HG02623 (cell line): ENCODE measurements around the gene CHORDC1.
"Not testable (repeated sequence)": the region's sequence is repeated elsewhere in the genome, so short reads cannot be mapped to it uniquely, and the experiment has no call there.

Experiments used
- ATAC-seq: cut with Tn5 transposase; IDR thresholded peaks from one replicate; pipeline ENCODE4 v1.9.1; 2021; ENCODE audit warnings: moderate library complexity; ENCODE audit not compliant: unreplicated experiment

CHORDC1 gene

DNA sequence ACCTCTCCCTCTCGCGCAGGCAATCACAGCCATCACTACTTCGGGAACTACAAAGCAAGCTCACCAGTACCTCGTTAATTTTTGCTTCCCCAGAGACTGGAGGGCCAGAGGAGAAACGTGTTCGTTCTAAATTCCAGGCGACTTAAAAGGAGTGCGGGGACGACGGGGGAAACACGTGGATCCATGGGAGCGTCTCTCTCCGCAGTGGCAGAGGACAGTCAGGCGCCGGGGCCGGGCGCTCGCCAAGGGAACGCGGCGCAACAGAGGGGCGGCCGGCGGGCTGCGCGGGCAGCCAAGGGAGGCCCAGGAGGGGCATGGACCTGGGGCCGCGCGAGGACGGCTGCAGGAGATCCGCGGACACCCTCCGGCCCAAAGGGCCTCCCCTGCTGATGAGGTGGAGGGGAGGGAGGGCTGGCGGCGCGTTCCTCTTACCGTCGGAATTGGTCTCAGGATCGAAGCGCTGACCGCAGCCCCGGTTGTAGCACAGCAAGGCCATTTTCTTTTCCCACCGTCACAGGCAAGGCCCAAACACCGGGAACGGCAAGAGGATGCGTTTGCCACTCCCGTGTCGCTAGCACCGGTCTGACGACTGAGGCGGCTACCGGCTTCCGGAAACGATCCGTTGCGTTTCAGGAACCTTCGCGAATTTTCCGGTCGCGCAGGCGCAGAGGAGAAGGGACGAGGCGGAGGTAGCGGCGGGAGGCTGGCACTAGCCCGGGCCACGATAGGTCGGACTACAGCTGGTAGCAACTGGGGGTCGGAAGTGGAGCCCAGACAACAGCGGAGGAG is at the start of gene CHORDC1:
CHORDC1 (minus strand) TSS at position 591 of the 789 bp plus-strand sequence; CDS start at position 496, 95 bp downstream.
- ATAC-seq = peak; percentile 92

DNA sequence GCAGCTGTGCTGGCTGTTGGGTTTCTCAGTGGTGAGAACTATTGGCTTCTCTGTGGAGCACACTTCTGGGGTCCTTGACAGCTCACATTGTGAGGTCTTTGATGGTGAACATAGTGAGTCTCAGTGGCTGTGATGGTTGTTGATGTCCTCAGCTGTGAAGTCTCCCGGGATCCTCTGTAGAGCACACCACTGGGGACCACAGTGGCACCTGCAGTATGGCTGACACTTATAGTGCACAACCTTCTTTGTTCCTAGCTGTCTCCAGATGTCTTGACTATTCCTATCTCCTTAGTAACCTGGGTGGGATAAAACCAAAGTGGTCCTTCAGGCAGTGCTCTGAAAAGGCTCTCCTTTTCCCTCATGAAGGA is 34.3 kb upstream of the CHORDC1 start:
- ATAC-seq = no peak

DNA sequence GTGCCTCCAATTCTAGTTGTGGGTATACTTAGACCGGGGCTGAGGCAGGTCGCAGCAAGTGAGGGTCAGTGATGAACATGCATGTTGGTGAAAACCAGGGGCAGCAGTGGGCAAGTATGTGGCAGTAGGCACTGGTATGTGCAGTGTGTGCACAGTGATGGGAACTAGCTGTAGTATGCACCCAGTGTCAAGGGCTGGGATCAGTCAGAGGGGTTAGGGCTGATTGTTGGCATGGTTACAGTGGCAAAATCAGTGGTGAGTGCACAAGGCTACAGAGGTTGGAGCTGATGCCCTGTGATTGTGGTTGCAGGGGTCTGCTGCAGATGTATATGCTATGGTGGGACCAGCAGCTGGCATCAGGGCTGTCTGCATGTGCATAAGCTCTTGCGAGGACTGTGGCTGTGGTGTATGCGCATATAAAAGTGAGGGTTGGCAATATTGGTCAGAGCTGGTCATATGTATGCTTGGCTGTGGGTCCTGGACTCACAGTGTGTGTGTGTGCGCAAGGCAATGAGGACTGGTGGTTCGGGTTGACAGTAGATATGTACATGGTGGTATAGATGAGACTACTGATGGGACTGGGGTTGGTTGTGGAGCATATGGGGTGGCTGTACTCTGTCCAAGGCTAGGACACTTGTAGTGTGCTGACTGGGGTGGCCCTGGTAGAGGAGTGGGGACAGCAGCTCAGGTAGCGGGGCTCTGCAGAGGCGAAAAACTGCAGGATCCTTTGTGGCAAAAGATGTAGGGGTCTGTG is 33.7 kb upstream of the CHORDC1 start:
- ATAC-seq = no peak

DNA sequence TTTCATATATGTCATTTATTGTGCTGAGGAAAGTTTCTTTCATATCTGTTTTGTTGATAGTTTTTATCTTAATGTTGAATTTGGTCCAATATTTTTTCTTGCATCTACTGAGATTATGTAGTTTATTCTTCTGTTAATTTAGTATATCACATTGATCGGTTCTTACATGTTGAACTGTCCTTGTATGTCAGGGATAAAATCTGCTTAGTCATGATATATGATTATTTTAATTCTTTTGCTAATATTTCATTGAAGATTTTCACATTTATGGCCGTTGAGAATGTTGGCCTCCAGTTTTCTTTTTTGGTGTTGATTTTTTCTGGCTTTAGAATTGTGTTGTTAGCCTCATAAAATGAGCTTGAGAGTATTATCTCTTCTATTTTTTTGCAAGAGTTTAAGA is 31.2 kb upstream of the CHORDC1 start:
- ATAC-seq = no peak

DNA sequence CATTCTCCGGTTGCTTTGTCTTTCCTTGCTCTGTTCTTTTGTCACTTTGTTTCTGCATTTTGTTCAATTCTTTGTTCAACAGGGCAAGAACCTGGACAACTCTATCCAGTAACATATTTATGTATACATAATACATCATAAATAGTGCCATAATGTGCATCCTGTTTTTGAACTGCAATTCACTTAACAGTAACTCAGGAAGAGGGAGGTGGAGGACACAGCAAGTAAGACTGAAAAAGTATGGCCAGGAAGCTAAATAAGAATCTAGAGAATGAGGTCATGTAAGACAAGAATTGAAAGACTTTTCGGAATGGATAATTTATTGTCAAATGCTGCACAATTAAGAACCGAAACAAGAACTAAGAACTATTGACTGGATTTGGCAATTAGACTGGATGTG is 29.2 kb upstream of the CHORDC1 start:
- ATAC-seq = no peak

DNA sequence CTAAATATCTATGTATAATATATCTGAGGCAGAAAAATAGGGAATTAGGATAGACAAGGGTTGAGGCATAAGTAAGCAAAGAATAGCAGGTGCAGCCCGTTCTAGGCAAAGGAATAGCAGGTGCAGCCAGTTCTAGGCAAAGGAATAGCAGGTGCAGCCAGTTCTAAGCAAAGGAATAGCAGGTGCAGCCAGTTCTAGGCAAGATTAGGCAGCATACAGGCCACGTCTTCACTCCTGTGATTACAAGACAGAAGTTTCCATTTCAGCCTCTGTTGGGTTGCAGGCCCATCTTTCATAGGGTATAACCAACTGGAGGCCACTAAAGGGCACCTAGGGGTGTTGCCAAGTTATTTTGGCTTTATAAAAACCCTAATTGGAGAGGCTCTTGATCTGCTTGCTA is 28.8 kb upstream of the CHORDC1 start:
- no peak for ATAC-seq

DNA sequence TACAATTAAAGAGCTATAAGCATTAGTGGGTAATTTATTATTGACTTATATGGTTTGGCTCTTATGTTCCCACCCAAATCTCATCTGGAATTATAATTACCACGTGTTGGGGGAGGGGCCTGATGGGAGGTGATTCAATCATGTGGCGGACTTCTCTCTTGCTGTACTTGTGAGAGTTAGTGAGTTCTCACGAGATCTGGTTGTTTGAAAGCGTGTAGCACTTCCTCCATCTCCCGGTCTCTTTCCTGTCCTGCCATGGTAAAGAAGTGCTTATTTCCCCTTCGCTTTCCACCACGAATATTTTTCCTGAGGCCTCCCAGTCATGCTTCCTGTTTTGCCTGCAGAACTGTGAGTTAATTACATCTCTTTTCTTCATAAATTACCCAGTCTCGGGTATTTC is 28.1 kb upstream of the CHORDC1 start:
- ATAC-seq = peak; percentile 40

DNA sequence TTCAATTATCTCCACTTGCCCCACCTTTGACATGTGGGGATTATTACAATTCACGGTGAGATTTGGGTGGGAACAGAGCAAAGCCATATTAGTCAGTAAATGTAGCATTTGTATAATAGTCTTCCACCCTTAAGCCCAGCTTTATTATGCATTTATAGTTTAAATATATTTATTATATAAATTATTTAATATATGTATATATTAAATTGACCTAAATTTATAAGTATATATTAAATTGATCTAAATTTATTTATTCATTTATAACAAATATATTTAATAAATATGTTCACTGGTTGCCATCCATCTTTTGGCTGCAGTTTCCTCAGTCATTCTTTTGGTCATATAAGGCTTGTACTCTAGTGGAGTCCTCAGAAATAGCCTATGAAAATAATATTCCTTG is 23.6 kb upstream of the CHORDC1 start:
- no peak for ATAC-seq

DNA sequence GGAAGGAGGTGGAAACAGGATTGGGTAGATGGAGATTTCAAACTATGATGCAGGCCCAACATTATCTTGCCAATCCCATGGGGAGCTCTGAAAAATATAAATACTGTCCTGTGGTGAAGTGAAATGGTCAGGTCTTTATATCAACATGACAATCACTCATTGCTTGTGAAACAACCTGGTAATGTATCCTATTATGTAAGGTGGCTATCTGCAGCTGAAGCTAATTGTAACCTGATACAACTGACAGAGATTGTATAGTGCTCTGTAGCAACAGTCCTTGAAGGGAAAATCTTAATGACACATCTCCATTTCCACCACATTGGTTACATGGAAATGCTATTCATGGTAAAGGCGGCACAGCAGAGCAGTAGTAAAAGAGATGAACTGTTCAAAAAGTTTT is 20.7 kb upstream of the CHORDC1 start:
- no peak for ATAC-seq

DNA sequence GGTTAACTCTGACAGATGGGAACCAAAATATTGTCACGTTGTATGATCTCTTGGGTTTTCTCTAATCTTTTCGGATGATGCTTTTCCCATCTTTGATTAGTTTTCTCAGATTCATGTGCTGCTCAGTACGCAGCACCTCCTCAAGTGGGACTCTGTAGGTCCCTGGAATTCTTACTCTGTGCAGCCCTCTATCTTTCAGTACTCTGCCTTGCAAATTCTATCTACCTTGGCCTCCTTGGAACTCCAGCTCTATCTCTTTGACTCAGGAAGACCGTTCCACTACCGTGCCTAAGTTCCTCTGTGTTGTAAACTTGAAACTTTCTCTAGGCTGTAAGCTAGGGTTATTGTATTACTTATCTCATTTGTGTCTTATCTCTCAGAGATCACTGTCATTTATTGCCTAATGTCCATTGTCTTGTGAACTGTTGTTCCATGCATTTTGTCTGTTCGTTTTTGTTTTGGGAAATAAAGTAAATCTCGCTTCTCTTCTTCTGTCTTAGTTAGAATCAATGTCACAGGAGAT is 20.1 kb upstream of the CHORDC1 start:
- no peak for ATAC-seq

DNA sequence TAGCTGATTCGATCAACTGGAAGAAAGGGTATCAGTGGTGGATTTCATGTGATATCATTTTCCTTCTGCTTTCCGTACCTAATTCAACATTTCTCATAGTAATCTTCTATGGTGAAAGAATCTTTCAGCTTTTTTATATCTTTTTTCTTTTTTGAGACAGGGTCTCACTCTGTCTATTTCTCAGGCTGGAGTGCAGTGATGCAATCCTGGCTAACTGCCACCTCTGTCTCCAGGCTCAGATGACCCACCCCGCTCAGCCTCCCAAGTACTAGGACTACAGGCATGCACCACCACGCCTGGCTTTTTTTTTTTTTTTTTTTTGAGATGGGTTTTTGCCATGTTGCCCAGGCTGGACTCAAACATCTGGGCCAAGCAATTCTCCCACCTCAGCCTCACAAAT is 18.6 kb upstream of the CHORDC1 start:
- no peak for ATAC-seq

DNA sequence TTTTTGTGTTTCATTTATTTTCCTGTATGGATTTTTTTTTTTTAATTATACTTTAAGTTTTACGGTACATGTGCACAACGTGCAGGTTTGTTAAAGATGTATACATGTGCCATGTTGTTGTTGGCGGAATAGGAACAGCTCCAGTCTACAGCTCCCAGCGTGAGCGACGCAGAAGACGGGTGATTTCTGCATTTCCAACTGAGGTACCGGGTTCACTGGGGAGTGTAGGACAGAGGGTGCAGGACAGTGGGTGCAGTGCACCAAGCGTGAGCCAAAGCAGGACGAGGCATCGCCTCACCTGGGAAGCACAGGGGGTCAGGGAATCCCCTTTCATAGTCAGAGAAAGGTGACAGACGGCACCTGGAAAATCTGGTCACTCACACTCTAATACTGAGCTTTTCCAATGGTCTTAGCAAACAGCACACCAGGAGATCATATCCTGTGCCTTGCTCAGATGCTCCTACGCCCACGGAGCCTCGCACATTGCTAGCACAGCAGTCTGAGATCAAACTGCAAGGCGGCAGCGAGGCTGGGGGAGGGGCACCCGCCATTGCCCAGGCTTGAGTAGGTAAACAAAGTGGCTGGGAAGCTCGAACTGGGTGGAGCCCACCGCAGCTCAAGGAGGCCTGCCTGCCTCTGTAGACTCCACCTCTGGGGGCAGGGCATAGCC is 17.3 kb upstream of the CHORDC1 start:
- not testable (repeated sequence) for ATAC-seq

DNA sequence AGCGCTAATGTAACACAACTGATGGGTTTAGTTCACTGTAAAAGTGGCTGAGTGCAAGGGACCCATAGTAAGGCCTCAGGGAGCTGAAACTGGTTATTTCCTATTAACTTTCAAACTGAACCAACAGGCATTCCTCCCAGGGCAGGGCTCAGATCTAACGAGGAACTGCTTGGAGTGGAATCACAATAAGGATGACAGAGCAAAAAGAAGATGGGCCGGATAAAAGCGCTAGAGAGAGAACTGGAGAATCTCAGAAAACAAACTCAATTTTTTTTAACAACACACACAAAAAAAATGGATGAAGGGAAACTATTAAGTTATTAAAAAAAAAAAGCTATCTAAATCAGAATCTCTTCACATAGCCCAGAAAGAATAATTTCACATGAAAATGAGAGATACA is 14.2 kb upstream of the CHORDC1 start:
- ATAC-seq = no peak

DNA sequence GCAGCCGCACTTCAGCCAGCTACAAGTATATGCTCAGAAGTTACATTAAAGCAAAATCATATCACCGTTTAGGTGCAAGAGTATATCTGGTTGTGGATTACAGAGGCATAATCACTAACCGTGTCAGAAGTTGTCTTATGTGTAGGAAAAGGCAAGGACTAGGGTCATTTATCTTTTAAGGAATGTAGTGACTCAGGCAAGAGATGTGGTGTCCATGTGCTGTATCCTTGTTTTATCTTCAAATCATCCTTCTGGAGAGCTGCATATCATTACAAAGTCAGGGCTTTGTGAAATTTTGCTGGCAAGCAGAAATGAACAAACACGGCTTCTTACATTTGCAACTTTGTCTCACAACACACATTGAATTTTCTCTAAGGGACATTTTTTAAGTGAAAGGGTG is 12.7 kb upstream of the CHORDC1 start:
- no peak for ATAC-seq

DNA sequence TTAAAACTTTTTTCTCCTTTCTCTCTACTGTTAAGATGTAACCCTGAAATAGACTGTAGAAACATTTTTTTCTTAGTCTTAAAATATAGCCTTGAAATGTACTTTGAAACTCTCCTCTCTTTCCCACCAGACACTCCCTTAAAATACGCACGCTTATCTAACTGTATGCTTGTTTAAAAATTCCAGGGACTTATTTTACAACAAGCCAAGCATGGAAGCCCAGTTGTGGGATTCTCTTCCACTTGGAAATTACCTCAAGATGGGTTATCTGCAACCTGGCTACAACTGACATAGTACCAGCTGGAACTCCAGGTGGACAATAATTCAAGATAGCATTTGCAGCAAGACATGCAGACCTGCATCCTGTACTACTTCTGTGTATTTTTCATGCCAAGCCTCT is 12.1 kb upstream of the CHORDC1 start:
- ATAC-seq = no peak

DNA sequence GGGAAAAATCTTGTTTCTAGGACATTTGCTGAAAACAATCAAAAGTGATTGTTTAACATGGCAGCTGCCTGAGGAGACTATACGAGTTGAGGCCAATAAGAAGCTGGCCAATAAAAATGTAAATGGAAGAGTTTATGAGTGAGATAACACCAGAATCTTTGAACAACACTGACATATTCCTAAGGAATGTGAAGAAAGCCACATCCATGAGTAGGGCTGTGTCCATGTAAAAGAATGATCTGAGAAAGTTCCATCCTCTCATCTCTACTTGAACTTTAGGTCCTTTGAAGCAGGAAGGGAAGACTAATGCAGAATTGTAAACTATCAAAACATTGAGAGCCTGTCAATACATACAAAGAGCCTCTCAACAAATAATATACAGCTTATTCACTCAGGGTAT is 6.9 kb upstream of the CHORDC1 start:
- ATAC-seq = no peak

DNA sequence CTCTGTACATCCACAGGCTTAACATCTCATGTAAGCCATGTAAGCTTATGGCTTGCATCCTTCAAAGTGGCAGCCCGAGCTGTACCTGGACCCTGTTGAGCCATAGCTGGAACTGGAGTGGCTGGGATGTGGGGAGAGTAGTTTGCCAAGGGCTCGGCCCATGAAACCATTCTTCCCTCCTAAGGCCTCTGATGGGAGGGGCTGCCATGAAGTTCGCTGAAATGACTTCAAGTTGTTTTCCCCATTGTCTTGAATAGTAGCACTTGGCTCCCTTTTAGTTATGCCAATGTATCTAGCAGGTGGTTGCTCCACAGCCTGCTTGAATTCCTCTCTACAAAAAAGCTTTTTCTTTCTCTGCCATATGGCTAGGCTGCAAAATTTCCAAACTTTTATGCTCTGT is 5.2 kb upstream of the CHORDC1 start:
- no peak for ATAC-seq

DNA sequence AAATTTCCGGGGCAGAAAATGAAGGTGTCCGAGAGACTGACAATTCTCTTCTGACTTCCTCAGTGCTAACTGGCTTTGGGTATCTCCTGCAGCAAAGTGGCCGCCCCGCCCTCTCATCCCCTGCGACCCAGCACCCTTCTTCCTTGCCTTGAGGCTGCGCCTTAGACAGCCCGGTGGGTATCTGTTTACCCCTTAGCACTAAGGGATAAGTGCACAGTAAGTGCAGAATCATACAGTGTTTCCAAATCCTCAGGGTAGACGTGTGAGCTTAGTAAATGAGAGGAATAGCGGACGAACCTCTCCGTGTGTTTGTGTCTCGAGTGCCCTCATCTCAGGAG is 368 bp upstream of the CHORDC1 start:
- no peak for ATAC-seq

DNA sequence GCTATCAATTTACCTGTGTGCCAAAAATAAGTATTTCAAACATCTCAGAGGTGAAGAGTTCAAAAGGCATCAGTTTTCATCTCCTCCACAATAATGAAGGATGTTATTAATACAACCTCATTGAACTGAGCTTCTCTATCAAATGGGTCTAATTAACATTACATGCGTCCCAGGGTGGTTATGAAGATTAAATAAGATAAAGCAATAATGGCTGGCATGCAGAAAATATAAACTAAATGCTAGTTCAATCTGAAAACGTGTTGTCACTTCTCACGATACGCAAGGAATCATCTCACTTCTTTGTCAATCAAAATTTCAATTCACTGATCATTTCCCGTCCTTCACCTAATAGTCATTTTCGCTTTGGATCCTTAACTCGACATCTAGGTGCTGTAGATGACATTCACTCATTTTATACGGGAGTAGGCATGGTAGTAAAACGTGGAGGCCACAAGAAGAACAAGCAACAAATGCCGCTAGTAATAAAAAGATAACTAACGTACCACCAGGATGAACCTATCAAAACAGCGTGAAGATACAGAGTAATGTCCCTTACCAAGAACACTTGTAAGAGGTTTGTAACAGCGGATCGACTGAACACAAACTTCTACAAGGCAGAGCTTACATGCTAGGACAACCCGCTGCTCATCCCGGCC is 918 bp downstream of the CHORDC1 start:
- peak; percentile 6 for ATAC-seq

DNA sequence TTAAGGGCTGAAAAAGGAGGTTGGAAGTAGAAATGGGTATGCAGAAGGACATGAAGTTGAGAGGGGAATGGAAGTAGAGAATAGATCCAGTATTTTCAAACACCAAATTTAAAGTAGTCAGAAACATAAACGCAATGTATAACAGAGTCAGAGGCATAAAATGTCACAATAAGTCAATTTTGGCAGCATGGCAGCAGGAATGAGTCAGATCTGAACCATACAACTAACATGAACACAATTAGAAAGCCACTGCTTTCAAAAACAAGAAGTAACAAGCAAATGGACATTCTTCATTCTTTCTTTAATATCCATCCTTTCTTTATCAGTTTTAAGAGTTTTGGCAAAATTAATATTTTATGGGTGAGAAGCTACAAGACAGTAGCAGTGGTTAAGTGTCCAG is 2.5 kb downstream of the CHORDC1 start:
- no peak for ATAC-seq

DNA sequence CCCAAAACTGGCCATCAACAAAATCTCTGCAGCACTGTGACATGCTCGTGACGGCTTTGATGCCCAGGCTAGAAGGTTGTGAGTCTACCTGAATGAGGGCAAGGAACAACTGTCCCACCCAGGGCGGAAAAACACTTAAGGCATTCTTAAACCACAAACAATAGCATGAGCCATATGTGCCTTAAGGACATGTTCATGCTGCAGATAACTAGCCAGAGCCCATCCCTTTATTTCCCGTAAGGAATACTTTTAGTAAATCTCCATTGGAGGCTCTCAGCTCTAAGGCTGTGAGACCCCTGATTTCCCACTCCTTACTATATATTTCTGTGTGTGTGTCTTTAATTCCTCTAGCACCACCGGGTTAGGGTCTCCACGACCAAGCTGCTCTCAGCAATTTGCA is 3.4 kb downstream of the CHORDC1 start:
- ATAC-seq = no peak
